CD4-positive, alpha-beta T cell treated with Interleukin-15 for 4 hours (primary cell): ENCODE results near the gene NSUN6.
A peak's percentile ranks its signal among the peaks of the same experiment; 100 is the strongest.
"Not testable (repeated sequence)": the region's sequence is repeated elsewhere in the genome, so short reads cannot be mapped to it uniquely, and the experiment has no call there.

Experiments
- DNase-seq: peaks from one replicate; pipeline ENCODE4 v3.0.0-alpha.2; 2020; ENCODE audit warnings: low spot score

The NSUN6 gene

DNA sequence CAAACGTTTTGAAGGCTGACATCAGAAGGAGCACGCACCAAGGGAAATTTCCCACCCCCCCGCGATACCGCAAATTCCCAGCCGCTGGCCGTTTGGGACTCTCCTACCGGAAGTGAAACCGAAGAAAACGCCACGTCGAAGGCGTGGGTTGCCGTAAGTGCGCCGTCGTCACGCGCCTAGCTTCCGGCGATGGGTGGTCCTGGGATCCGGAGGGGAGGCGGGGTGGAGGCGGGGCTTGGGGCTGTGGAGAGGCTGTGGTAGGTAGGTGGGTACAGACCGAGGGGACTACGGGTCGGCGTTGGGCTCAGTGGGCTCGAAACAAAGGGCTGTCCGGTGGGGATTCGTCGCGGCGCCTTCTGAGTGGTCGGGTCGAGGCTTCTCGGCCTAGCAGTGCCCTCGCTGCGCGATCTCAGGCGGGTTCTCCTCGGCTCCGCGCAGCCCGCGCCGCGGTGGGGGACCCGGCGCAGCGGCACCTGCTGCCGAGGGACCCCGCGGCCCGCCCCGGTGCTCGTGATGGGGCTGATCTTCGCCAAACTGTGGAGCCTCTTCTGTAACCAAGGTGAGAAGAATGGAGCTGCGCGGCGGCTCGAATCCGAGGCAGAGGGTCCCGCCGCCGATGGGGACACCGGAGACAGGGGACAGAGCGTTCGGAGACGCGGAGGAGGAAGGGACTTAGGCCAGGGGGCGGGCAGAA lies 7.9 kb upstream of the NSUN6 start, which contains the start of gene ARL5B:
ARL5B (plus strand) TSS at position 307 of the 694 bp plus-strand sequence; CDS start at position 514, 207 bp downstream.
- DNase-seq: peak; percentile 94

DNA sequence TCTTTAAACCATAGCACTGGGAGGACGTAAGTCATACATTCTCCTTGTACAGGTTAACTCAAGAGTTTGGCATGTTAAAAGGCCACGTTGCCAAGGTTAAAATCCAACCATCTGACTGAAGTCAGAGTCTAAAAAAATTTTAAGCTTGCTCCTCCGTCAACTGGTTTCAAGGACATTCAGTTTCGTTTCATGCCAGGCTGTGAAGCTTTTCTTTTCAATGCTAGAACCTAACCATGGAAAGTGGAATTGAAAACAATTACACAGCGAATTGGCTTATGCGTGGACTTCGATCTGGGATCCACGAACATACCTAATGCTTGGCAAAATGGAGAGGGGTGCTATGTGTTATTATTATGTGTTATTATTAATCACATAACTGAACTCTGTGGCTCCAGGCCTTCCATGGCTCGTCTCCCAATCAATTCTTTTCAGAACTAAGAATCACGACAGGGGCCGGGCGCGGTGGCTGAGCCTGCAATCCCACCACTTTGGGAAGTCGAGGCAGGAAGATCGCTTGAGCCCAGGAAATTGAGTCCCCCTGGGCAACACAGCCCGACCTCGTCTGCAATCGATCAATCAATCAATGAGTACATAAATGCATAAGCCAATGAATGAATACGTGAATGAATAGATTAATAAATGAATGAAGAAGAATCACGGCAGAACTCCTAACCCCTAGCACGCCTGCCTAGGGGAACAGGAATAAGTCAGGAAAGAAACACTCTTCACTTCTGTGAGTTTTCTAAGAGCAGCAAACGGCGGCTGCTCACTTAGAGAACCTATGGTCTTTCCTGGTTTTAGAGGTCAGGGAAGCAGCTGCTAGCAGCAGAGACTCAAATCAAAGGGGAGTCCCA lies 7.1 kb upstream of the NSUN6 start:
- DNase-seq: no peak

DNA sequence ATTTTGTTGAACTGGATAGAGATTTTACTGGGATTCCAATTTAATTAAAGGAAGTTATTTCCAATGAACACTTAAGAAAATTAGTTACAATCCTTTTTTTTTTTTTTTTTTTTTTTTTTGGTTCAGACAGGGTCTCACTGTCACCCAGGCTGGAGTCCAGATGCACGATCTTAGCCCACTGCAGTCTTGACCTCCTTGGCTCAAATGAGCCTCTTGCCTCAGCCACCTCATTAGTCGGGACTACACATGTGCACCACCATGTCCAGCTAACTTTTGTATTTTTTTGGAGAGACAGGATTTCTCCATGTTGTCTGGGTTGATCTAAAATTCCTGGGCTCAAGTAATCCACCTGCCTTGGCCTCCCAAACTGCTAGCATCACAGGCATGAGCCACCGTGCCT lies 5.3 kb upstream of the NSUN6 start:
- DNase-seq: no peak

DNA sequence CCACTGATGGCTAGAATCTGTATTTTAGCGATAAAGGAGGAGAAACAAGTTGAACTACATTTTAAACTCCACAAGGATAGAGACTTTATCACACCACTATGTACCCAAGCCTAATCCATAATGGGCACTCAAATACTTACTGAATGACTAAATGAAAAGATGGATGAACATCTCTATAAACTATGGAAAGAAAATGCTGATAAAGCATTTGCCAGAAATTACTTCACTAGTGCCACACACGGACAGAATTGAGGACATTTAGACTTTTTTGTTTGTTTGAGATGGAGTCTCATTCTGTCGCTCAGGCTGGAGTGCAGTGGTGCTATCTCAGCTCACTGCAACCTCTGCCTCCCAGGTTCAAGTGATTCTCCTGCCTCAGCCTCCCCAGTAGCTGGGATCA lies 1.7 kb upstream of the NSUN6 start:
- no peak for DNase-seq

DNA sequence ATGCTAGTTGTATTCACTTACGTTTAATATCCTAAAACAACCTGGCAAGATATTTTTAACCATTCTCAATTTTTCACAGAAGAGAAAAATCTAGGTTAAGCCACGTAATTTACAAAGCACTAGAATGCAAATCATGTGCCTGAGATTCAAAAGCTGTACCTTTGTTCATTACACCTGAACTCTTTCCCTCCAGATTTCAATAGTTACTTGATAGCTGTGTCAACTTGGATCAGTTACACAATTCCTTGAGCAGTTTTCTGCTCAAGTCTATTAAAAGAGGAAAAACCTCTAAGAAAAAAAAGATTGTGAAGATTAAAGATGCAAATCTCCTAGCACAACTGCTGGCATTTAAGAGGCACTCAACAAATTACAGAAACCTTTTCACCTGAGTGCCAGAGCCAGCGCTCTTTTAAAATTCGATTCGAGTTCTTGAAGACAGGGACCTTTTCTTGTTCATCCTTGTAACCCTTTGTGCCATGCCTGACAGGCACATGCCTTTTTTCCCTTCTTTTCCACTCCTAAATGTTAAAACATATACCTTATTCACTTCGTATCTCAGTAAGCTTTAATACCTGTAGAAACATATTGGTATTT lies 886 bp downstream of the NSUN6 start:
- no peak for DNase-seq

DNA sequence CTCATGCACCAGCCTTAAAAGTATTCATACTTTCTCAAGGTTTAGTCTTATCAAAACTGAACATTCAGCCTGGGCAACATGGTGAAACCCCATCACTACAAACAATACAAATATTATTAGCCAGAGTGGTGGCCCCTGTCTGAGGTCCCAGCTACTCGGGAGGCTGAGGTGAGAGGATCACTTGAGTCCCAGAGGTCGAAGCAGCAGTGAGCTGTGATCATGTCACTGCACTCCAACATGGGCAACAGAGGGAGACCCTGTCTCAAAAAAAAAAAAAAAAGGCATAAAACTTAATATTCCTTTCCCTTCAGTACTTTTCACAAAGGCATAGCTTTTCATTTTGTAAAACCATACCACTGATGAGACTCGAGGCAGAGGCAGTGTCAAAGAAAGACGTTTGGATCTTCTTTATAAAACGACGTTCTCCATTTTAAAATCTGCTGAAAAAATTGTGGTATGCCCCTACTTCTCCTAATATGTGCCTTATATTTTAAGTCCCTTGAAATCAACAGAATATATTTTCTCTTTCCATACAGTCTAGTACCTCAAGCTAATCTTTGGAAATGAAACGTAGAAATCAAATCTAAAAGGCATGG lies 1.9 kb downstream of the NSUN6 start:
- DNase-seq: no peak

DNA sequence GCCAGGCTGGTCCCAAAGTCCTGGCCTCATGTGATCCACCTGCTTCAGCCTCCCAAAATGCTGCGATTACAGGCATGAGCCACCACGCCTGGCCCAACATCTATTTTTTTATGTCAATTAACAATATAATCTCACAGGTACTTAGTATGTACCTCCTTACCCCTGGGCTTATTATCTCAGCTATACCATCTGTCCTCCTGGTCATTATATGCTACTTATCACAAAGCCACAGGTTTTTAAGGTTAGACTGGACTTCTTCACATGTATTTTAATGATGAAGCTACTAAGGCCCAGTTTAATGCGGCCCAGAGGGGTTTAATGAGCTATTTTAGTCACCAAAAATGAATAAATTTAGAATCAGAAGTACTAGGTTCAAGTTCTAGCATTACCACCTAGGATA lies 3.4 kb downstream of the NSUN6 start:
- DNase-seq: no peak

DNA sequence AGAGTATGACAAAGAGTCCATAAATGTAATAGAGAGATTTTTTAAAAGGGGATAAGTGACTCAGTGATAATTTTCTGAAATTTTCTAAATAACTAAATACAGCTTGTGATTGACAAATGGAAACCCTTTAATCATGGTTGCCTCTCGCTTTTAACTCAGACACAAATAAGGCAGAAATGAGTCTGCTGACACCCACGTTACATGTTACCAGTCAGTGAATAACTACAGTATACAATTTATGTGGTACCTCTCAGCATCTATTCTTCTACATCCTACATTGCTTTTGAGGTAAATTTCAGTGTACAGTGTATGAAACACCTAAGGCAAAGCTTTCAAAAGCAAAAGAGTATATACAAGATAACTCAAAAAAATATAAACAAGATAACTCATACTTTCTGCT lies 4.2 kb downstream of the NSUN6 start:
- DNase-seq: no peak

DNA sequence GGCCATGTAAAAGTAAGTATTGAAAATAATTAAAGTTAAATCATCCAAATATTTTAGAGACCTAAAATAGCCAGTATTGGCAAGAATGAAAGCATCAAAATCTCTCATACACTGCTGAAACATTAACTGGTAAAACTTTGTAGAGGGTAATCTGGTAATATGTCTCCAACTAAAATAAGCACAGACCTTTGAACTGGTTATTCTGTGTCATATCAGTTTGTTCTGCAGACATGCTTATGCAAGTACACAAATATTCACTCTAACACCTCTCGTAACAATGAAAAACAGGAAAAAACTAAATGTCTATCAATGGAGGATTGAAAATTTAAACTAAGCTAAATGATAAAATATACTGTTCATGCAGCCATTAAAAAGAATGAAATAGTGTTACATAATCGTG lies 11.7 kb downstream of the NSUN6 start:
- DNase-seq: not testable (repeated sequence)

DNA sequence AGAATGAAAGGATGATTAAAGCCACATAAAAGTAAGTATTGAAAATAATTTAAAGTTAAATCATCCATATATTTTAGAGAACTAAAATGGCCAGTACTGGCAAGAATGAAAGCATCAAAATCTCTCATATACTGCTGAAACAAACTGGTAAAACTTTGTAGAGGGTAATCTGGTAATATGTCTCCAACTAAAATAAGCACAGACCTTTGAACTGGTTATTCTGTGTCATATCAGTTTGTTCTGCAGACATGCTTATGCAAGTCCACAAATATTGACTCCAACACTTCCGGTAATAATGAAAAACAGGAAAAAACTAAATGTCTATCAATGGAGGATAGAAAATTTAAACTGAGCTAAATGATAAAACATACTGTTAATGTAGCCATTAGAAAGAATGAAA lies 14.0 kb downstream of the NSUN6 start:
- not testable (repeated sequence) for DNase-seq

DNA sequence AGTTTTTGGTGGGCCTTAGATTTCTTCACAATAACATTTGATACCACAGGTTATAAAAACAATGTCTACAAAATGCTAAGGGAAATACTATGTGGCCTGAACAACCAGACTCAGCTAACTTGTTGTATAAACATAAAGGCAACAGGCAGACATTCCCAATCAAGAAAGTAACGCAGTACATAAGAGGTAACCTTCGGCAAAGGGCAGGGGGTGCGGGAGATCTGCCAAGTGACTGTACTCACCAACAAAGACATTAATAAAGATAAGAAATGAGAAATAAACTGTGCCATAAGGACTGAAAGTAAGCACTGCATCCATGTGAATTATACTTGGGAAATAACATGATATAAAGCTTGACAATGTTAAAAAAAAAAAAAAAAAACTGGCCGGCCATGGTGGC lies 15.4 kb downstream of the NSUN6 start:
- DNase-seq: no peak

DNA sequence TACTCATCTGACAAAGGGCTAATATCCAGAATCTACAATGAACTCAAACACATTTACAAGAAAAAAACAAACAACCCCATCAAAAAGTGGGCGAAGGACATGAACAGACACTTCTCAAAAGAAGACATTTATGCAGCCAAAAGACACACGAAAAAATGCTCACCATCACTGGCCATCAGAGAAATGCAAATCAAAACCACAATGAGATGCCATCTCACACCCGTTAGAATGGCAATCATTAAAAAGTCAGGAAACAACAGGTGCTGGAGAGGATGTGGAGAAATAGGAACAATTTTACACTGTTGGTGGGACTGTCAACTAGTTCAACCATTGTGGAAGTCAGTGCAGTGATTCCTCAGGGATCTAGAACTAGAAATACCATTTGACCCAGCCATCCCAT lies 18.9 kb downstream of the NSUN6 start:
- not testable (repeated sequence) for DNase-seq

DNA sequence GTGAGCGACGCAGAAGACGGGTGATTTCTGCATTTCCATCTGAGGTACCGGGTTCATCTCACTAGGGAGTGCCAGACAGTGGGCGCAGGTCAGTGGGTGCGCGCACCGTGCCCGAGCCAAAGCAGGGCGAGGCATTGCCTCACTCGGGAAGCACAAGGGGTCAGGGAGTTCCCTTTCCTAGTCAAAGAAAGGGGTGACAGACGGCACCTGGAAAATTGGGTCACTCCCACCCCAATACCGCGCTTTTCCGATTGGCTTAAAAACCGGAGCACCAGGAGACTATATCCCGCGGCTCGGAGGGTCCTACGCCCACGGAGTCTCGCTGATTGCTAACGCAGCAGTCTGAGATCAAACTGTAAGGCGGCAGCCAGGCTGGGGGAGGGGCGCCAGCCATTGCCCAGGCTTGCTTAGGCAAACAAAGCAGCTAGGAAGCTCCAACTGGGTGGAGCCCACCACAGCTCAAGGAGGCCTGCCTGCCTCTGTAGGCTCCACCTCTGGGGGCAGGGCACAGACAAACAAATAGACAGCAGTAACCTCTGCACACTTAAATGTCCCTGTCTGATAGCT lies 23.9 kb downstream of the NSUN6 start:
- DNase-seq: peak; percentile 67

DNA sequence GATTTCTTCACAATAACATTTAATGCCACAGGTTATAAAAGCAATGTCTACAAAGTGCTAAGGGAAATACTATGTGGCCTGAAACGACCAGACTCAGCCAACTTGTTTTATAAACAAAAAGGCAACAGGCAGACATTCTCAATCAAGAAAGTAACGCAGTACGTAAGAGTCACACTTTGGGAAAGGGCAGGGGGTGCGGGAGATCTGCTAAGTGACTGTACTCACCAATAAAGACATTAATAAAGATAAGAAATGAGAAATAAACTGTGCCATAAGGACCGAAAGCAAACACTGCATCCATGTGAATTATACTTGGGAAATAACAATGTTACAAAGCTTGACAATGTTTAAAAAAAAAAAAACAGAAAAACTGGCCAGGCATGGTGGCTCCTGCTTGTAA lies 25.5 kb downstream of the NSUN6 start:
- DNase-seq: no peak

DNA sequence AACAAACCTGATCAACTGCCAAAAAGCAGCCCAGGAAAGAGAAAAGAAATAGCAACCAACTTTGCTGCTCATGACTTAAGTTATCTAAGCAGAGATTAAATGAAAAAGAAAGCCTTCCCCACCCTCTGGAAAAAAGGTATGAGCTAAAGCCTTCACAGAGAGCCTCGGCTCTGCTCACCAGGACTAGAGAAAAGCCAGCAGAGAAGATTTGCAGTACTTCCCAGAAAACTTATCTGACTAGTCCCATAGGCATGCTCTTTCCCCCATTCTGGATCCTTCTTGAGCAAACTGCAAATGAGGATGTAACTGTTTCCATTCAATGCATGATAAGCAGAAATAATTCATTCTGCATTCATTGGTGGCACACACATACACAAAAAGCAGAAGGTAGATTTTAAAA lies 27.7 kb downstream of the NSUN6 start:
- not testable (repeated sequence) for DNase-seq

DNA sequence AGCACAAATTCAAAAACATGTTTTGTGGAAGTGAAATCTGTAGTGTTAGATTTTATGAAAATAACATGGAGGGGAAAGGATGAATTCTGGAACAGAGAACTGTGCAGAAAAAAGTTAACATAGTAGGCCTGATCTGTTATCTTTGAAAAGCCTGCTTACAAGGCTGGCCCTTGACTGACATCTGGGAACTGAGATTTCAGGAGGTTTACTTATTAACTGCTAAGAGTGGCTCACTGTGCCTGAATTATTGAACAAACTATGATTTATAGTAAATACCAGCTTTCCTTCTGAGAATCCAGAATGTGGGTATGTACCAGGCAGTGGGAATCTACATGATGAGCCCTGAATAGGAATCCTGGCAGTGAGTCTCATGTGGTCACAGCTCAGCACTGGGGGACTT lies 30.5 kb downstream of the NSUN6 start:
- no peak for DNase-seq

DNA sequence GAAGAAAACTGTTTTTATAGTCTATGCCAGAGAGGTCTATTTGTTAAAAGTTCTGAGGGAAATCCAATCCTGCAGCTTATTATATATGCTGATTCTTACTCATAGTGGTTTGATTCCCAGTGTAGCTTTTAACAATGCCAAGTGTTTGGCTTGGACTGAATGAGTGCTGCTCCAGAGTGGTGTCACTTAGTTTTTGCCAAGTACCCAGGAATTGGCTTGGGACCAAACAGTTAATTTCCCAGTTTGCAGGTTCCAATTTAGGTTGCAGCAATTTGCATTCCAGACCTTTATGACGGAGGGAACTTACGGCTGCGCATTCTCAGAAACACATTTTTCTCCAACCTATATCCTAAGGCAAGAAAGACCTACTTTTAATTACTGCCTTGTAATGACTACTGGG lies 32.4 kb downstream of the NSUN6 start:
- no peak for DNase-seq

DNA sequence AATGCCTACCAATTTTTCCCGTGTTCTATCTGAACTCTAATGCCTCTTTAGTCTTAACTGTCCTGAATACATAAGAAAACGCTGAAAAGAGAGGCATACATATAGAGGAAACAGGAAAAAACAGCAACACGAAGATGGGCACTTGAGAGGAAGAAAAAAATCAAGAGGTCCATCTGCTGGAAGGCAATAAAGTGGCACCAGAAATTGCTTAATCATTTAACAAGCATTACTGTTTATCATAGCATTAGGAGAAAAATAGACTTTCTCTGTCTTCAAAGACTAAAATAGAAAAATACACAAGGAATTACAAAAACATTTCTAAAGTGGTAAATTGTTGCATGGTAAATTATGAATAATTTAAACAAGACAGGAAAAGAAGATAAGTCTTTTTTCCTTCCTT lies 35.0 kb downstream of the NSUN6 start:
- no peak for DNase-seq

DNA sequence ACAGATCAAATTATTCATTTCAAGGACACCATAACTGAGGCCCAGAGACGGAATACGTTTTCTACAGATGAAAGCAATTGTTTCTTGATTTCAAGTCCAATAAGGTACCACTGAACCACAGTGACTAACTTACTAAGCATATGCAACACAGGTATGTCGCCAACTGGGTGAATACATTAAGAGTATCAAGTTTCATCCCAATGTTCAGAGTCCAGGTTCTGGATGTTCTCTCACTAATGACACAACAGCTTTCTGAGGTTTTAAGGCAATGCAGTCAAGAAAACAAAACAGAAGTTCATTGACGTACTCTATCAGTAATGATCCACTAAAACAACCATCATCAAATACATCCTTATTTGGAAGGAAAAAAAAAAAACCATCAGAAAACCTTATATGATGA lies 35.8 kb downstream of the NSUN6 start:
- DNase-seq: no peak

DNA sequence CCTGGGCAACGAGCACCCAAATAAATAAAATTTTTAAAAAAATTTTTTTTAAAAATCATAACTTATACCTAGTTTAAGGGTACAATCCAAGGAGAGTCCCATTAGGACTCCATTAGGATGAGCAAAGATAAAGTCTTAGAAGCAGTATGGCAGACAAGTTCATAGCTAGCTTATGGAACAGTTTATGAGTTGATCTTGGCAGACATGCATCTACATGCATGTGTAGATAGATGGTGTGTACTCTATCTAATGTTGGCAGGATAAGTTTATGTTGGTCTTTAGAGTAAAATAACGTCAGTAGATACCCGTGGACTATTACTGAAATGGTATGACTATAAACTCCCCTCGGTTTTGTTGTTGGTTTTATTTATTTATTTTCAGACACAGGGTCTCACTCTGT lies 40.2 kb downstream of the NSUN6 start:
- DNase-seq: no peak

DNA sequence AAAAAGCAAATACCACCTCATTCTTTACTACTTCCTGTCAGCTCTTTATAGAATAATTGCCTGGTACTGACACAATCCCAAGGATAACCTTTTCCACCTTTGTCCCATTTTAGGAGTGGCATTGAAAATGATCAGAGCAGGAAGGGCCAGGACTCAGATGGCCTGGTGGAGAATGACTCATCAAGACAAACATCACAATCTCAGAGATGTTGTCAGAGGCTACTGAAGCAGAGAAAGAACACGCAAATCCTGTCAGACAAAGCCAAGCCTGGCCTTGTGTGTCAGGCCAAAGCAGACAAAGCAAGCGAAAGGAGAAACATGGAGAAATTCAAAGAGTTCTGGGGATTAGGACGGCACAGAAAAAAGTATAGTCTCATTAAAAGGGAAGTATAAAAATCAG lies 40.9 kb downstream of the NSUN6 start:
- no peak for DNase-seq

DNA sequence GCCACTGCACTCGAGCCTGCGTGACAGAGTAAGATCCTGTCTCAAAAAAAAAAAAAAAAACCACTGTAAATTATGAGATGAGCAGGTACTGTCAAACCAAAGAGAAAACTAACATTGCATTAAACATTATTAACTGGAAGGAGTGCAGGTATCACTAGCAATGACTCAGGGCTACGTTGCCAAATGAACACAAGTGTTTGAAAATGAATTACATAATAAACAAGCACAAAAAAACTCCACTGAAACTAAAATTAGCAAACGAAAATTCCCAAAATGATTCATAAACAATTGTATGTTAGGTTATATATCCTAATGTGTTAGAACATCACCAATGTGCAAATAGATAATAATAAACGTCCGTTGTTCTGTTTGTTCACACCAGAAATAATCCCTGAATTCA lies 42.8 kb downstream of the NSUN6 start:
- no peak for DNase-seq
